Measurements from ENCODE around the gene ARFGAP3.
"Not testable (repeated sequence)": the region's sequence is repeated elsewhere in the genome, so short reads cannot be mapped to it uniquely, and the experiment has no call there.

ARFGAP3 gene

GRCh38 chr22:42760806-42761565 lies 96.1 kb downstream of the ARFGAP3 start:
- no peak overlapping the region for H3K27ac ChIP-seq
- no peak for TF ChIP-seq CTCF (conservative IDR thresholded peaks at IDR 0.05)
- TF ChIP-seq ZFX (IDR thresholded peaks at IDR 0.05): no peak

- TF ChIP-seq CTCF (conservative IDR thresholded peaks at IDR 0.05) (no peak), ZFX (IDR thresholded peaks at IDR 0.05) (no peak)
- H3K27ac ChIP-seq: no peak overlapping the region
These were observed 98.0 kb downstream of the ARFGAP3 start for GRCh38 chr22:42758931-42759629.

- not testable (repeated sequence) for H3K27ac ChIP-seq
These were observed 101.5 kb downstream of the ARFGAP3 start for GRCh38 chr22:42755553-42755952.

GRCh38 chr22:42755121-42755520 lies 102.0 kb downstream of the ARFGAP3 start:
- H3K27ac ChIP-seq: not testable (repeated sequence)

- no peak for TF ChIP-seq CTCF (conservative IDR thresholded peaks at IDR 0.05)
- TF ChIP-seq ZFX (IDR thresholded peaks at IDR 0.05): no peak
- H3K27ac ChIP-seq: no peak overlapping the region
These were observed 102.4 kb downstream of the ARFGAP3 start for GRCh38 chr22:42754658-42755057.

GRCh38 chr22:42752912-42753311 lies 104.2 kb downstream of the ARFGAP3 start:
- no peak overlapping the region for H3K27ac ChIP-seq
- TF ChIP-seq CTCF (conservative IDR thresholded peaks at IDR 0.05) (no peak), ZFX (IDR thresholded peaks at IDR 0.05) (no peak)

- no peak overlapping the region for H3K27ac ChIP-seq
- no peak for TF ChIP-seq ZFX (IDR thresholded peaks at IDR 0.05)
- no peak for TF ChIP-seq CTCF (conservative IDR thresholded peaks at IDR 0.05)
These were observed 104.8 kb downstream of the ARFGAP3 start for GRCh38 chr22:42752230-42752746.

GRCh38 chr22:42750421-42750820 lies 106.7 kb downstream of the ARFGAP3 start:
- not testable (repeated sequence) for H3K27ac ChIP-seq
